Peyer's patch (tissue), 4 donors: Measurements from ENCODE around the gene MAF. TPM values are rescaled to one million over a fixed set of nuclear protein-coding genes. Genes with fewer than 3 reads are reported as not detected.

ENCODE experiments used
- DNase-seq, 3 donors: peaks; one replicate each; pipeline ENCODE4 v3.0.0-alpha.2; 2017 to 2019
- H3K27ac ChIP-seq, 4 donors: fragments of 200-600 bp; sonication (generic); one replicate each; pipeline ENCODE4 v1.5.1; 2016 to 2019
- H3K27me3 ChIP-seq, 2 donors: fragments of 200-600 bp; sonication (generic); one replicate each; pipeline ENCODE4 v1.5.1; 2019
- H3K36me3 ChIP-seq, 3 donors: fragments of 200-600 bp; sonication (generic); one replicate each; pipeline ENCODE4 v1.5.1; 2016 to 2019
- H3K4me1 ChIP-seq, 4 donors: fragments of 200-600 bp; sonication (generic); one replicate each; pipeline ENCODE4 v1.5.1; 2016 to 2019
- H3K4me3 ChIP-seq, 4 donors: fragments of 200-600 bp; sonication (generic); 1 replicate in 3 of 4; 2 replicates in 1 of 4; pipeline ENCODE4 v1.5.1; 2016 to 2019; ENCODE audit warnings: mild to moderate bottlenecking in 1 of 4
- H3K9me3 ChIP-seq, 4 donors: fragments of 200-600 bp; sonication (generic); one replicate each; pipeline ENCODE4 v1.5.1; 2016 to 2019; ENCODE audit warnings: mild to moderate bottlenecking in 1 of 4
- CTCF ChIP-seq, 6 experiments: fragments of 450-650 bp in 4 of 6; fragments of 200-600 bp in 2 of 6; sonication (generic) in 1 of 6; IDR thresholded peaks; one replicate each; pipeline ENCODE4 v1.5.1; 2017 to 2019; ENCODE audit warnings: antibody characterized with exemption in 6 of 6, mild to moderate bottlenecking in 3 of 6, moderate library complexity in 1 of 6
- POLR2A ChIP-seq, 2 donors: fragments of 450-650 bp; IDR thresholded peaks; one replicate each; pipeline ENCODE4 v1.5.1; 2017; ENCODE audit warnings: antibody characterized with exemption in 2 of 2, mild to moderate bottlenecking in 2 of 2, moderate library complexity in 2 of 2
- total RNA-seq, 4 donors: library from RNA; depleted of rRNA; stranded (reverse); fragments of >200 nt; gene quantifications; one replicate each; pipeline ENCODE4 v1.1.0, GENCODE V29; 2016

The MAF gene
- total RNA-seq, 4 donors from 2014 or later: 92.4 to 390 (median 235) TPM

- Histone ChIP-seq H3K4me1 (no peaks in the 10 kb centered on the region), H3K9me3 (no peaks in the 10 kb centered on the region), H3K27ac (peak overlapping the region; percentile 32 to 88 (median 56)), H3K36me3 (peaks cover 0 to 12% (median 0%) of the 10 kb centered on the region in 3 donors), H3K4me3 (peak overlapping the region; percentile 12 to 84 (median 62)), H3K27me3 (no peaks in the 10 kb centered on the region)
- TF ChIP-seq CTCF (IDR thresholded peaks at IDR 0.05) (no peak), POLR2A (IDR thresholded peaks at IDR 0.05) (no peak)
- DNase-seq: no peak
Observed at GRCh38 chr16:79595231-79595641, 5.3 kb downstream of the MAF start.

GRCh38 chr16:79593754-79594153, 6.8 kb downstream of the MAF start:
- no peak overlapping the region for H3K4me3 ChIP-seq
- H3K36me3 ChIP-seq: peaks cover 0 to 12% (median 0%) of the 10 kb centered on the region in 3 donors
- DNase-seq: no peak
- no peaks in the 10 kb centered on the region for H3K27me3 ChIP-seq
- H3K27ac ChIP-seq: peak overlapping the region in 2 of 4 donors; percentile 51 to 88
- no peaks in the 10 kb centered on the region for H3K9me3 ChIP-seq
- TF ChIP-seq POLR2A (IDR thresholded peaks at IDR 0.05): no peak
- no peak for TF ChIP-seq CTCF (IDR thresholded peaks at IDR 0.05)
- H3K4me1 ChIP-seq: no peaks in the 10 kb centered on the region

- TF ChIP-seq POLR2A (IDR thresholded peaks at IDR 0.05) (peak in 1 of 2 donors; percentile 32), CTCF (IDR thresholded peaks at IDR 0.05) (no peak)
- no peaks in the 10 kb centered on the region for H3K27me3 ChIP-seq
- peak overlapping the region in 1 of 4 donors; percentile 24 for H3K4me3 ChIP-seq
- no peaks in the 10 kb centered on the region for H3K4me1 ChIP-seq
- H3K36me3 ChIP-seq: peaks cover 0 to 12% (median 0%) of the 10 kb centered on the region in 3 donors
- DNase-seq: peak in 1 of 3 donors; percentile 56
- peak overlapping the region; percentile 2 to 88 (median 63) for H3K27ac ChIP-seq
- no peaks in the 10 kb centered on the region for H3K9me3 ChIP-seq
Observed at GRCh38 chr16:79593074-79593531, 7.4 kb downstream of the MAF start.

GRCh38 chr16:79592186-79592585, 8.4 kb downstream of the MAF start:
- Histone ChIP-seq H3K9me3 (no peaks in the 10 kb centered on the region), H3K36me3 (peaks cover 0 to 5% (median 0%) of the 10 kb centered on the region in 3 donors), H3K27ac (peak overlapping the region; percentile 8 to 88 (median 42)), H3K4me1 (no peaks in the 10 kb centered on the region), H3K27me3 (no peaks in the 10 kb centered on the region), H3K4me3 (no peak overlapping the region)
- TF ChIP-seq POLR2A (IDR thresholded peaks at IDR 0.05): no peak
- DNase-seq: no peak

GRCh38 chr16:79589601-79590102, 10.9 kb downstream of the MAF start:
- H3K36me3 ChIP-seq: no peaks in the 10 kb centered on the region
- peak overlapping the region; percentile 42 to 64 (median 51) for H3K27ac ChIP-seq
- H3K27me3 ChIP-seq: no peaks in the 10 kb centered on the region
- peak overlapping the region; percentile 31 to 47 (median 38) for H3K4me3 ChIP-seq
- DNase-seq: no peak
- TF ChIP-seq CTCF (IDR thresholded peaks at IDR 0.05) (no peak), POLR2A (IDR thresholded peaks at IDR 0.05) (no peak)
- no peaks in the 10 kb centered on the region for H3K4me1 ChIP-seq
- no peaks in the 10 kb centered on the region for H3K9me3 ChIP-seq

- Histone ChIP-seq H3K27ac (no peak overlapping the region), H3K27me3 (no peaks in the 10 kb centered on the region), H3K36me3 (no peaks in the 10 kb centered on the region), H3K4me3 (no peak overlapping the region), H3K4me1 (no peaks in the 10 kb centered on the region), H3K9me3 (no peaks in the 10 kb centered on the region)
- DNase-seq: no peak
- TF ChIP-seq POLR2A (IDR thresholded peaks at IDR 0.05) (no peak), CTCF (IDR thresholded peaks at IDR 0.05) (no peak)
Observed at GRCh38 chr16:79587897-79588296, 12.6 kb downstream of the MAF start.
